MCF 10A (cell line): ENCODE measurements around the gene ARHGEF10L. TPM values are rescaled to one million over a fixed set of nuclear protein-coding genes. Genes with fewer than 3 reads are reported as not detected.

ENCODE experiments used
- BruUV-seq: library from RNA; stranded (reverse); fragments of 400-500 nt; replicated peaks from 2 replicates; lab custom pipeline; 2021; lab: Mats Ljungman, UMichigan
- CTCF ChIA-PET: fragments of 300-600 bp; sonication (Branson Sonifier 250); formaldehyde crosslinking; extraction: SDS; loops from one replicate; lab custom pipeline; 2021; ENCODE audit warnings: antibody characterized with exemption, inconsistent platforms; lab: Yijun Ruan, JAX
- POLR2A ChIA-PET: fragments of 300-600, 350-650 bp; sonication (Branson Sonifier 250); formaldehyde crosslinking; extraction: SDS; loops from one replicate; lab custom pipeline; 2020; ENCODE audit warnings: antibody characterized with exemption, inconsistent platforms; lab: Yijun Ruan, JAX
- DNase-seq: peaks from one replicate; pipeline ENCODE4 v3.0.0-alpha.2; 2018; ENCODE audit not compliant: unreplicated experiment
- H3K27ac Mint-ChIP-seq: one replicate; pipeline ENCODE4 v1.8.0; 2022; ENCODE audit warnings: mild to moderate bottlenecking, low read depth, mixed read lengths; ENCODE audit not compliant: unreplicated experiment
- H3K27me3 Mint-ChIP-seq: one replicate; pipeline ENCODE4 v1.8.0; 2022; ENCODE audit warnings: mixed read lengths; ENCODE audit not compliant: insufficient read depth, unreplicated experiment
- H3K36me3 Mint-ChIP-seq: one replicate; pipeline ENCODE4 v1.8.0; 2022; ENCODE audit warnings: mild to moderate bottlenecking, moderate library complexity, mixed read lengths; ENCODE audit not compliant: insufficient read depth, unreplicated experiment
- H3K4me1 Mint-ChIP-seq: one replicate; pipeline ENCODE4 v1.8.0; 2022; ENCODE audit warnings: mixed read lengths; ENCODE audit not compliant: insufficient read depth, unreplicated experiment
- H3K4me3 Mint-ChIP-seq: one replicate; pipeline ENCODE4 v1.8.0; 2022; ENCODE audit warnings: mild to moderate bottlenecking, moderate library complexity, mixed read lengths; ENCODE audit not compliant: unreplicated experiment
- H3K9me3 Mint-ChIP-seq: one replicate; pipeline ENCODE4 v1.8.0; 2022; ENCODE audit warnings: mixed read lengths; ENCODE audit not compliant: unreplicated experiment
- intact Hi-C: fragments of 100-400 bp; cut with micrococcal nuclease; formaldehyde crosslinking; loops from 2 replicates; pipeline ENCODE4 v1.14.1; 2022
- total RNA-seq: library from RNA; stranded (reverse); gene quantifications from 2 replicates; pipeline ENCODE4 v1.2.3, GENCODE V29; 2022
- TF ChIP-seq, protein P1 (sequence below): fragments of 200-600 bp; IDR thresholded peaks from one replicate; pipeline ENCODE4 v1.8.0; 2022; ENCODE audit warnings: antibody characterized with exemption, mild to moderate bottlenecking; ENCODE audit not compliant: unreplicated experiment

Gene ARHGEF10L
- total RNA-seq, 1 experiment from 2014 or later, result 5.0 TPM

DNA sequence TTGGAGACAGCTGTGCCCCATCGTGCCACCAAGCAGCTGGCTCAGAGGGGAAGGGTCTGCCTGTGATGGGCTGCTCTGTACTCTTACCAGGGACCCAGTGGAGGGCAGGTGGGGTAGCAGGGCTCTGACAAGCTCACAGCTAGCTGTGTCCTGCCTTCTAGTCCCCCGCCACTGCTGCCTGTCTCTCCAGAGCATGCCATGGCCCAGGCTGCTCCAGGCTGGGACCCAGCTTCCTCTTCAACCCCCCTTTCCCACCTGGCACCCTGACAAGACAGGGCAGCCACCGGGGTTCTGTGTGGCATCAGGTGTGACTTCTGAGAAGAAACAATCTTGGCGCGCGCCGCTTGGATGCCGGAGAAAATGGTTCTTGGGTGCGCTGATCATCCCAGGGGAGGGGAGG lies 123.3 kb downstream of the ARHGEF10L start:
- no peak overlapping the region for H3K4me3 Mint-ChIP-seq
- no peak overlapping the region for H3K27ac Mint-ChIP-seq
- no peak for DNase-seq
- ChIA-PET POLR2A (no interaction called here), CTCF (interaction anchor here (0.7 to 2.6 kb wide), 4 partner anchors 11 to 458 kb away, joined by 4 to 25 read pairs (median 4); no protein-coding TSS in a partner anchor)
- no TSS peak for BruUV-seq
- TF ChIP-seq, protein P1, sequence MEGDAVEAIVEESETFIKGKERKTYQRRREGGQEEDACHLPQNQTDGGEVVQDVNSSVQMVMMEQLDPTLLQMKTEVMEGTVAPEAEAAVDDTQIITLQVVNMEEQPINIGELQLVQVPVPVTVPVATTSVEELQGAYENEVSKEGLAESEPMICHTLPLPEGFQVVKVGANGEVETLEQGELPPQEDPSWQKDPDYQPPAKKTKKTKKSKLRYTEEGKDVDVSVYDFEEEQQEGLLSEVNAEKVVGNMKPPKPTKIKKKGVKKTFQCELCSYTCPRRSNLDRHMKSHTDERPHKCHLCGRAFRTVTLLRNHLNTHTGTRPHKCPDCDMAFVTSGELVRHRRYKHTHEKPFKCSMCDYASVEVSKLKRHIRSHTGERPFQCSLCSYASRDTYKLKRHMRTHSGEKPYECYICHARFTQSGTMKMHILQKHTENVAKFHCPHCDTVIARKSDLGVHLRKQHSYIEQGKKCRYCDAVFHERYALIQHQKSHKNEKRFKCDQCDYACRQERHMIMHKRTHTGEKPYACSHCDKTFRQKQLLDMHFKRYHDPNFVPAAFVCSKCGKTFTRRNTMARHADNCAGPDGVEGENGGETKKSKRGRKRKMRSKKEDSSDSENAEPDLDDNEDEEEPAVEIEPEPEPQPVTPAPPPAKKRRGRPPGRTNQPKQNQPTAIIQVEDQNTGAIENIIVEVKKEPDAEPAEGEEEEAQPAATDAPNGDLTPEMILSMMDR, result no peak
- H3K36me3 Mint-ChIP-seq, result no peaks in the 10 kb centered on the region
- no peaks in the 10 kb centered on the region for H3K27me3 Mint-ChIP-seq
- no peaks in the 10 kb centered on the region for H3K4me1 Mint-ChIP-seq
- H3K9me3 Mint-ChIP-seq, result no peaks in the 10 kb centered on the region
- intact Hi-C loops, result loop anchor here (5.0 kb wide), 1 partner anchor 335 kb away; no protein-coding TSS in a partner anchor

- Mint-ChIP-seq H3K4me1 (no peaks in the 10 kb centered on the region), H3K4me3 (no peak overlapping the region), H3K27me3 (no peaks in the 10 kb centered on the region), H3K9me3 (no peaks in the 10 kb centered on the region), H3K27ac (no peak overlapping the region), H3K36me3 (peaks cover 4% of the 10 kb centered on the region)
- no peak for DNase-seq
- intact Hi-C loops, result loop anchor here (5.0 kb wide), 1 partner anchor 334 kb away; no protein-coding TSS in a partner anchor
- TF ChIP-seq, protein P1, result no peak
- CTCF ChIA-PET, result interaction anchor here (0.6 to 0.8 kb wide), 7 partner anchors 12 to 557 kb away, joined by 3 to 6 read pairs (median 4); no protein-coding TSS in a partner anchor
- BruUV-seq, result no TSS peak
- POLR2A ChIA-PET, result no interaction called here
Observed at GRCh38 chr1:17663646-17664045, 124.1 kb downstream of the ARHGEF10L start.

- ChIA-PET CTCF (no interaction called here), POLR2A (no interaction called here)
- no peaks in the 10 kb centered on the region for H3K9me3 Mint-ChIP-seq
- intact Hi-C loops, result loop anchor here (5.0 kb wide), 1 partner anchor 333 kb away; no protein-coding TSS in a partner anchor
- no peak overlapping the region for H3K4me3 Mint-ChIP-seq
- TF ChIP-seq, protein P1, result no peak
- peaks cover 4% of the 10 kb centered on the region for H3K36me3 Mint-ChIP-seq
- DNase-seq, result no peak
- H3K4me1 Mint-ChIP-seq, result no peaks in the 10 kb centered on the region
- no TSS peak for BruUV-seq
- H3K27me3 Mint-ChIP-seq, result no peaks in the 10 kb centered on the region
- H3K27ac Mint-ChIP-seq, result no peak overlapping the region
Observed at GRCh38 chr1:17664322-17664721, 124.8 kb downstream of the ARHGEF10L start.

- no TSS peak for BruUV-seq
- Mint-ChIP-seq H3K9me3 (no peaks in the 10 kb centered on the region), H3K36me3 (peaks cover 4% of the 10 kb centered on the region), H3K27ac (no peak overlapping the region), H3K4me3 (no peak overlapping the region), H3K4me1 (no peaks in the 10 kb centered on the region), H3K27me3 (no peaks in the 10 kb centered on the region)
- intact Hi-C loops, result no loop called here
- CTCF ChIA-PET, result no interaction called here
- no peak for DNase-seq
- POLR2A ChIA-PET, result no interaction called here
- TF ChIP-seq, protein P1, result no peak
Observed at GRCh38 chr1:17665054-17665453, 125.6 kb downstream of the ARHGEF10L start.
